HepG2 (cell line): ENCODE data around the gene TRAPPC3. TPM values are rescaled to one million over a fixed set of nuclear protein-coding genes. Genes with fewer than 3 reads are reported as not detected.

Experiments
- AKNA ChIP-seq: sonication (generic); formaldehyde crosslinking; IDR thresholded peaks from 2 replicates; pipeline ENCODE4 v1.4.0; 2020; ENCODE audit warnings: missing genetic modification reagents, borderline replicate concordance
- ARID5B ChIP-seq: IDR thresholded peaks from 2 replicates; pipeline ENCODE4 v1.4.0; 2020; ENCODE audit warnings: mild to moderate bottlenecking, missing genetic modification reagents
- ARNT ChIP-seq: fragments of 450-650 bp; IDR thresholded peaks from 2 replicates; pipeline ENCODE4 v1.6.1; 2017
- BRCA1 ChIP-seq: sonication (generic); formaldehyde crosslinking; IDR thresholded peaks from 2 replicates; pipeline ENCODE4 v1.4.0; 2020; ENCODE audit warnings: missing genetic modification reagents
- EED ChIP-seq: sonication (generic); formaldehyde crosslinking; IDR thresholded peaks from 2 replicates; pipeline ENCODE4 v1.5.0; 2020; ENCODE audit warnings: mild to moderate bottlenecking, missing genetic modification reagents
- FOXP4 ChIP-seq: sonication (generic); formaldehyde crosslinking; IDR thresholded peaks from 2 replicates; pipeline ENCODE4 v1.4.0; 2020; ENCODE audit warnings: missing genetic modification reagents
- HES4 ChIP-seq: sonication (generic); formaldehyde crosslinking; IDR thresholded peaks from 2 replicates; pipeline ENCODE4 v1.9.0; 2021; ENCODE audit warnings: mild to moderate bottlenecking, missing genetic modification reagents, borderline replicate concordance
- LCORL ChIP-seq, 2 experiments: fragments of 450-650 bp in 1 of 2; sonication (generic) in 1 of 2; formaldehyde crosslinking in 1 of 2; IDR thresholded peaks; 2 replicates each; pipeline versions ENCODE4 v1.5.0 to v1.6.1; 2017 to 2020; ENCODE audit warnings: antibody characterized with exemption in 1 of 2, missing genetic modification reagents in 1 of 2
- ZBTB34 ChIP-seq: sonication (generic); formaldehyde crosslinking; IDR thresholded peaks from 2 replicates; pipeline ENCODE4 v1.8.0; 2022; ENCODE audit warnings: mild to moderate bottlenecking, missing genetic modification reagents
- ZBTB4 ChIP-seq: sonication (generic); formaldehyde crosslinking; IDR thresholded peaks from 2 replicates; pipeline ENCODE4 v1.4.0; 2020; ENCODE audit warnings: missing genetic modification reagents, mild to moderate bottlenecking, borderline replicate concordance
- ZNF816 ChIP-seq: sonication (generic); formaldehyde crosslinking; IDR thresholded peaks from 2 replicates; pipeline ENCODE4 v1.8.0; 2022; ENCODE audit warnings: missing genetic modification reagents, mild to moderate bottlenecking, borderline replicate concordance
- polyA plus RNA-seq, 8 experiments: library from polyadenylated mRNA; depleted of rRNA in 3 of 8; stranded (reverse) in 7 of 8; unstranded in 1 of 8; fragments of >200 nt; fragmentation: Illumina TruSeq in 4 of 8; extraction: Trizol in 4 of 8; gene quantifications; 2 replicates each; pipeline versions ENCODE4 v1.2.1 to v1.2.3, GENCODE V29; 2011 to 2016; ENCODE audit warnings: low read depth in 4 of 8, missing spikeins in 1 of 8, mixed read lengths in 1 of 8; ENCODE audit not compliant: insufficient read depth in 1 of 8
- total RNA-seq, 5 experiments: library from RNA; depleted of rRNA; stranded (reverse); fragments of >200 nt; fragmentation: Illumina TruSeq; extraction: Trizol; gene quantifications; 2 replicates each; pipeline ENCODE4 v1.2.3, GENCODE V29; 2016; ENCODE audit warnings: low read depth in 1 of 5

The TRAPPC3 gene
- total and polyA plus RNA-seq, 2 of the 13 experiments (the other 11 are each of a cell fraction or from before 2014, with no cell fraction given): 53.7 to 62.4 TPM

- peak; percentile 73 for TF ChIP-seq ARID5B
- no peak for TF ChIP-seq LCORL (IDR thresholded peaks at IDR 0.05)
- TF ChIP-seq LCORL (CRISPR knock-in tag; IDR thresholded peaks at IDR 0.05): 0 out of 2 replicates have a peak, but pooled peaks have one; percentile 69
- TF ChIP-seq ZBTB4 (CRISPR knock-in tag): peak; percentile 82; the same call in 1 of the 2 replicates
- no peak for TF ChIP-seq AKNA (CRISPR knock-in tag)
- no peak for TF ChIP-seq ARNT
- peak; percentile 84 for TF ChIP-seq ZNF816 (CRISPR knock-in tag)
- no peak; the same call in 1 of the 2 replicates for TF ChIP-seq BRCA1 (CRISPR knock-in tag)
- TF ChIP-seq ZBTB34 (CRISPR knock-in tag): no peak
- TF ChIP-seq HES4 (CRISPR knock-in tag): peak; percentile 98
- TF ChIP-seq FOXP4 (CRISPR knock-in tag): peak; percentile 64
- peak; percentile 44; the same call in 1 of the 2 replicates for TF ChIP-seq EED (CRISPR knock-in tag)
Measured at GRCh38 chr1:36088577-36089392, 60.5 kb downstream of the TRAPPC3 start, which contains the start of gene ADPRS (continued).
